GM20000 (cell line): ENCODE results near the gene KCNG2.

Source experiments
- DNase-seq: peaks from one replicate; pipeline ENCODE4 v3.0.0; 2012; ENCODE audit warnings: low spot score
- CTCF ChIP-seq: IDR thresholded peaks from 2 replicates; pipeline ENCODE4 v1.5.1; 2012; ENCODE audit warnings: mild to moderate bottlenecking, control low read depth; ENCODE audit errors: extremely low read depth, missing control alignments

KCNG2 gene

GRCh38 chr18:79897940-79898625 is 100.3 kb downstream of the KCNG2 start:
- no peak for DNase-seq
- TF ChIP-seq CTCF, result no peak

GRCh38 chr18:79898952-79899608 is 101.3 kb downstream of the KCNG2 start:
- TF ChIP-seq CTCF, result no peak
- DNase-seq, result no peak

GRCh38 chr18:79899609-79900445 is 102.1 kb downstream of the KCNG2 start:
- no peak for TF ChIP-seq CTCF
- no peak for DNase-seq

DNA sequence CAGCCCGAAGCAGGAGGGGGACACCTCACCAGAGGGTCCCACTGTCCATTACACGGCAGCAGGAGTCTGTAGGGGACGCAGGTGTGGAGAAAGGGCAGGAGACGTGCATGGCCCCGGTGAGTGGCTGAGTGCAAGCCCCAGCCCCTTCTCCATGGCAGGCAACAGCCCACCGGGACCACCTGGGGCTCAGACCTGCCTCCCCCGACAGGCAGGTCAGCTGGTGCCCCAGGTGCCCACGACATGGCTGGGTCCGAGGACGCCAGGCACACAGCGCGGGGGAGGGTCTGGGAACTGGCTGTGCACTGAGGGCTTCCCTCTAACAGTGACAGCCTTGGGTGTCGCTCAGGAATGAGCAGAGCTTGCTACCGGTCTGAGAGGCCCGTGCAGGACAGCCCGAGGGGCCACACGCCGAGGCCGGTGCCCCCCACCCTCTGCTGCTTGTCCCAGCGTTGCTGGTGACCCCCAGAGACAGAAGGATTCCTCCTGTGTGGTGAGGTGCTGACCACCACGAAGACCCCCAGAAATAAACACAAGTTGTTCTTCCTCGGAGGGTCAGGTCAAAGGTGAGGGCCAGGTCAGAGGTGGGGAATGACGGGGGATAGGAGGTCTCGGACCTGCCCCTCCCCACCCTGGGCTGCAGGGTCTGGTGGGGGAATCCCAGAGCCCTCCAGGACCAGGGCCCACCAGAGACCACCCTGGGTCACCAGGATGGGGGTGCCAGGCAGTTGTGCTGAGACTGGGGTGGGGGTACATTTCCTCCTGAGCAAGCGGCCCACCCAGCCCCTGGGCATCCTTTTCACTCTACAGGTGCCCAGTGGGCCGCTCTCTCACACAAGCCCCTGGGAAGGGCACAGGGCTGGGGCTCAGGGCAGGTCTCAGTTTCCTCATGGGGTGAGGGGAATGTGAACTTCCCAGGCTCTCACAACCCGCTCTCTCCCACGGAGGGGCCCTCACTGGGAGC is 103.2 kb downstream of the KCNG2 start:
- no peak for TF ChIP-seq CTCF
- DNase-seq, result no peak

GRCh38 chr18:79901665-79902064 is 103.9 kb downstream of the KCNG2 start:
- TF ChIP-seq CTCF, result no peak
- no peak for DNase-seq

DNA sequence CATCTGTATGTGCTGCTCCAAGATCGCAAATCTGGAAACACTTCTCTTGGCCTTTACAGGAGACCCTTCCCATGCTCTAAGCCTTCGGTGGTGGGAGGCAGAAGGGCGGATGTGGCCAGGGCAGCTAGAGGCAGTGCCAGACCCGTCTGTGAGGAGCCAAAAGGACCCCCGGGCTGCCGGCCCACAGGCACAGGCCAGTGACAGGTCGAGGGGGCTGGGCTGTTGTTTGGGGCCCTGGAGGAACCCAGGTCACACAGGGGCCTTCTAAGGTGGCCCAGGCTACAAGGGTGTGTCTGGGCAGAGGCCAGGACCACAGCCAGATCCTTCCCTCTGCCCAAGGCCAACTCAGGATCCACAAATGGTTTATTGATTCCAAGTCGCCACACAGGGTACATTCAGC is 104.3 kb downstream of the KCNG2 start:
- TF ChIP-seq CTCF, result no peak
- DNase-seq, result no peak
